Fibroblast of skin of back (primary cell): ENCODE measurements around the gene KIF3B. TPM values are rescaled to one million over a fixed set of nuclear protein-coding genes. Genes with fewer than 3 reads are reported as not detected.
A peak's percentile ranks its signal among the peaks of the same experiment; 100 is the strongest.
"Not testable (repeated sequence)": the region's sequence is repeated elsewhere in the genome, so short reads cannot be mapped to it uniquely, and the experiment has no call there.

Experiments
- DNase-seq: peaks from one replicate; pipeline ENCODE4 v3.0.0-alpha.2; 2013
- polyA plus RNA-seq, 2 experiments: library from polyadenylated mRNA; unstranded; fragments of 120-200 nt; gene quantifications; one replicate each; pipeline ENCODE4 v1.2.1, GENCODE V29; 2013; ENCODE audit not compliant: insufficient read length in 2 of 2

KIF3B gene
- polyA plus RNA-seq (2013, experiment 1 of 2; ENCODE audit: insufficient read length), result 24.9 TPM
- 25.4 TPM for polyA plus RNA-seq (2013, experiment 2 of 2; ENCODE audit: insufficient read length)

DNA sequence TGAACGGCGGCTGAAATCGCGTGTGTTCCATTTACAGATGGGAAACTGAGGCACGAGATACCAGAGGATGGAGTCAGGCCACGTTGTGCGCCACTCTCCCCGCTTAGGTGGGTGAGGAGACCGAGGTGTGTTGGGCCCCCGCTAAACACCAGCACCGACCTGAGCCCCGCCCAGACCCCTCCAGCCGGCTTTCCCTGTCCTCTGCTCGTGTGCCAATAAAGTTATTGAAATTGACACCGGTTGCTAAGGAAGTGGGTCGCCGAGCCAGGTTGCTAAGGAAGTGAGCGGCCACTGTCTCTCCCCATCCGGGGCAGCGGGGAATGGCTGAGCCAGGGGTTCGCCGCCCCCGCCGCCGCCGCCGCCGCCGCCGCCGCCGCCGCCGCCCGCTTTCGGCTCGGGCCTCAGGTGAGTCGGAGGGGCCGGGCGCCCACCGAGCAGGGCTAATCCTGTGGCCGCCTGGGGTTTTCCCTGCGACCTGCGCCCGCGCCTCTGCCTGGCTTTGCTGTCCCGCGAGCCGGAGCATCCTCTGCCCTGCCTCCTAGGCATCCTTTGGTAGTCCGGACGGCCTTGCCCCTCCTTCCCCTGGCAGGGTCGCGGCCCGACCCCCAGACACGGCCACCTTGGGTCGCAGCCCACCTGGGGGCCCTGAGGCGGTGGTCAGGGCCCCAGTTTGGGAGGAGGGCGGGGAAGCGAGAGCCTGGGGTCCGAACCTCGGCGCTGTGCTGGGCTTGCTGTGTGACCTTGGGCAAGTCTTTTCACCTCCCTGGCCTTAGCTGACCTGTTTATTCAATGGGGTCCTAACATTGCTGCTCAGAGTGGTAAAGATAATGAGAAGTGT is at the start of gene KIF3B:
KIF3B (plus strand) TSS at position 291 of the 838 bp plus-strand sequence. CDS start 32,127 bp downstream, outside the sequence.
- peak; percentile 91 for DNase-seq

- no peak for DNase-seq
These were observed 49.4 kb upstream of the KIF3B start for GRCh38 chr20:32227744-32228688.

DNA sequence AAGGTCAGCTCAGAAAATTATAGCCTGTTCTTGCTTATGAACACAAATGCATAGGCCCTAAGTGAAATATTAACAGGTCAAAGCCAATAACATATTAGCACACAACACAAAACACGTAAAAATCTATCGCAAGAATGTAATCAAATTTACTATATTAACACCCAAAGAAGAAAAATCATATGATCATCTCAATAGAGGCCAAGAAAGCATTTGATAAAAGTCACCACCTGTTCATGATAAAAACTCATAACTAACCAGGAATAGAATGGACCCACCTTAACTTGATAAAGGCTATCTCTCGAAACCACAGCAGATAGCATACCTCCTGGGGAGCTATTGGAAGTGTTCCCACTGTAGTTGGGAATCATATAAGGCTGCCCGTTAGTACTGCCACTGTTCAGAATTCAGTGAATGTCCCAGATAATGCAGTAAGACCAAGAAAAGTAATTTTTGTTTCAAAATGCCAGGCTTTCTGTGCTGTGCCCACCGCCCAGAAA is 48.2 kb upstream of the KIF3B start:
- no peak for DNase-seq

- no peak for DNase-seq
These were observed 46.7 kb upstream of the KIF3B start for GRCh38 chr20:32230707-32231106.

GRCh38 chr20:32231245-32231644 is 46.2 kb upstream of the KIF3B start:
- peak; percentile 27 for DNase-seq

DNA sequence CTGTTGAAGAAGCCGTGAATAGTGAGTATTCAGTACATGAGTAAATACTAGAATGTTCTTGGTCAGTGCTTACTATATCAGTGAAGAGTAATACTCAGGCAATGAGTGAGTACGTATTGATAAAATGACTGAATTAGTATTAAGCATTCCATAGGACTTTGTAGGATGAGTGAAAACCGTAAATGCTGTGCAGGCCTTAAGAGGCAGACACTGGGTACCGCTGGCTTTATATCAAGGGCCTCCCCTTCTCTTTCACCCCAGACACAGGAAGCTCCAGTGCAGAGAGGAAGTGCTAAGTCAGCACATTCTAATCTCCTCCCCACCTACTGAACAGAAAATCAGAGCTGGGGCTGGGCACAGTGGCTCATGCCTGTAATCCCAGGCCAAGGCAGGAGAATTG is 45.6 kb upstream of the KIF3B start:
- peak; percentile 33 for DNase-seq

GRCh38 chr20:32232326-32232886 is 45.0 kb upstream of the KIF3B start:
- no peak for DNase-seq

DNA sequence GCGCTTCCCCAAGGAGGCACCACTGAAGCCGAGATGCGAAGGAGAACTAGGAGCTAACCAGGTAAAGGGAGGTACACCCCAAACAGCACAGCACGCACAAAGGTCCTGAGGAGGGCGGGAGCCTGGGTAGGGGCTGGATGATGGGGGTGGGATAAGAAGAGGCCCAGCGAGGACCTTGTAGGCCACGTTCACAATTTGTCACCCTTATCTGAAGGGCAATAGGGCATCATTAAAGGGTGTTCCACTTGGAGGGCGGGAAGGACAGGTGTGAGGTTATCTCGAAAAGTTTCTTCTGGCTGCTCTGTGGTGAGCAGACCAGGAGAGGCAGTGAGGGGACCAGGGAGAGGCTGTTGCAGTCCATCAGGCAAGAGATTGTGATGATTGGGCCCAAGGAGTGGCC is 44.2 kb upstream of the KIF3B start:
- DNase-seq, result no peak

GRCh38 chr20:32234135-32234808 is 43.2 kb upstream of the KIF3B start:
- no peak for DNase-seq

DNA sequence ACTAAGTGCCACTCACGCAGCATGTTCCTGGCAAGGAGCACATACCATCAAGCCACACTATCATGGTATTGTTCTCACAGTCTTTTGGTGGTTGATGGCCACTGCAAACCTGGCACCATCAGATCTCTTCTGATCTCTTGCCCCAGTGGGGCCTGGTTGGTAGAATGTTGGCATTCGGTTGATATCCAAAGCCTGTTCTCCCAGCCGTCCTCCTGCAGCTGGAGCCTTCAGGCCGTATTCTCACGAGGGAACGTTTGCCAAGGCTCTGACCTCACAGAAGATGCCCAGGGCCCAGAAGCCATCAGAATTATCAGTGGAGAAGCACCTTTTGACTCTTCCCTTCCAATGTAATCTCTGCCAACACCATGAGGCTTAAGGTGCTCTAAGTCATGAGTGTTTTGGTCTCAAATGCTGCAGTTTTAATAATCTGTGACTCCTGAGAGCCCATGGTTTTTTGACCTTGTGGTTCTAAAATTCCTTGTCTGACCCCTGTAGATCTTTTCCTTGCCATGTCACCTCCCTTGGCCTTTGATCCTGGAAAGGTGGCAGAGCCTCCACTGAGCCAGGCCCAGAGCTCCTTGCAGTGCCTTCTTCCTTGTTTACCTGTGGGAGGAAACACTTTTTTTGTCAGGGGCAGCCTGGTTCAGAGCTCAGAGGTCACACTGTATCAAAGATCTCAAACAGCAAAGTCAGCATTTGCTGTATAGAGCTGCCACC is 42.0 kb upstream of the KIF3B start:
- DNase-seq, result no peak

DNA sequence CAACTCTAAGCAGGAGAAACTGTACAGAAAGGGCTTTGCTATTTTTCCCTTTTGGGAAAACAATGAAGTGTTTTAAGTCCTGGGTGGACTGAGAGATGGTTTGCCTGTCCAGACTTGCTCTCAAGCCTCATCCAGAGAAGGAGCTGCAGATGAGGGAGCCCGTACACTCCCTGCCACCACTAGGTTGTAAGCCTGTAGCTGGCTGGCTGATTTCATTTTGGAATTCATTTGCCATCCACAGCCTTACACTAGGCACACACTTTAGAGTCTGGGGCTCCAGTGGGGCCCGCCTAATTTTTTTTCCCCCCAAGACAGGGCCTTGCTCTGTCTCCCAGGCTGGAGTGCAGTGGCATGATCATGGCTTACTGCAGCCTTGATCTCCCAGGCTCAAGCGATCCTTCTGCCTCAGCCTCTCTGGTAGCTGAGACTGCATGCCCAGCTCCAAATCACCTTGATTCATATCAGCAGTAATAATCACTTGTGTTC is 41.4 kb upstream of the KIF3B start:
- no peak for DNase-seq

DNA sequence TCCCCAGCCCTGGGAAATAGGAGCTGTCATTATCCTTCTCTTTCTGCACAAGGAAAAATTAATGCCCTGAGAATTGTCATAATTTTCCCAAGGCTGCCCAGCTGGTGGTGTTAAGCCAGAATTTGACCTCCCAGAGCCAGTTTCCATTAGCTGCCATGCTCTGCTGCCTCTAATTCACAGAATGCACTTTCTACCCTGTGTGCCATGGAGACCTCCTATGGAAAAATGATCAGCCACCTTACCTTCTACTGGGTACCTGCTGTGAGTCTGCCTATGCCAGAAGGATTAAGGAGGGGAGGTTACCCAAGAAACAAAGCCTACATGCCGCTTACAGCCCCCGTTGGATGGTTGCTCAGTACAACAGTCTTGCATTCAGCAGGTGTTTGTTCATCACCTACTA is 40.6 kb upstream of the KIF3B start:
- DNase-seq, result no peak

DNA sequence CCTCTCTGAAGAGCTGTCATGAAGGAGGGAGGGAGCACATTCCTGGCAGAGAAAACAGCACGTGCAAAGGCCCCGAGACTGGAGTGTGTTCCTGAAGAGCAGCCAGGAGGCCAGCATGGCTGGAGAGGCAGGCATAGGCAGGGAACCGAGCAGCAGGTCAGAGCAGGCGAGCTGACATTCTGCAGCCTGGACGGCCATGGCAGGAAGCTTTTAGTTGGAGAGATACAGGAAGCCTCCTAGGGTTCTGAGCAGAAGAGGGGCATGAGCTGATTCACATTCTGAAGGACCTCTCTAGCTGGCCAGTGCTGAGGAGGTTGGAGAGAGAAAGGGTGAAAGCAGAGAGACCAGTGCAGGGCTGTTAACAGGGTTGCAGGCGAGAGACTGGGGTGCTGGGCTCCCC is 40.0 kb upstream of the KIF3B start:
- no peak for DNase-seq

DNA sequence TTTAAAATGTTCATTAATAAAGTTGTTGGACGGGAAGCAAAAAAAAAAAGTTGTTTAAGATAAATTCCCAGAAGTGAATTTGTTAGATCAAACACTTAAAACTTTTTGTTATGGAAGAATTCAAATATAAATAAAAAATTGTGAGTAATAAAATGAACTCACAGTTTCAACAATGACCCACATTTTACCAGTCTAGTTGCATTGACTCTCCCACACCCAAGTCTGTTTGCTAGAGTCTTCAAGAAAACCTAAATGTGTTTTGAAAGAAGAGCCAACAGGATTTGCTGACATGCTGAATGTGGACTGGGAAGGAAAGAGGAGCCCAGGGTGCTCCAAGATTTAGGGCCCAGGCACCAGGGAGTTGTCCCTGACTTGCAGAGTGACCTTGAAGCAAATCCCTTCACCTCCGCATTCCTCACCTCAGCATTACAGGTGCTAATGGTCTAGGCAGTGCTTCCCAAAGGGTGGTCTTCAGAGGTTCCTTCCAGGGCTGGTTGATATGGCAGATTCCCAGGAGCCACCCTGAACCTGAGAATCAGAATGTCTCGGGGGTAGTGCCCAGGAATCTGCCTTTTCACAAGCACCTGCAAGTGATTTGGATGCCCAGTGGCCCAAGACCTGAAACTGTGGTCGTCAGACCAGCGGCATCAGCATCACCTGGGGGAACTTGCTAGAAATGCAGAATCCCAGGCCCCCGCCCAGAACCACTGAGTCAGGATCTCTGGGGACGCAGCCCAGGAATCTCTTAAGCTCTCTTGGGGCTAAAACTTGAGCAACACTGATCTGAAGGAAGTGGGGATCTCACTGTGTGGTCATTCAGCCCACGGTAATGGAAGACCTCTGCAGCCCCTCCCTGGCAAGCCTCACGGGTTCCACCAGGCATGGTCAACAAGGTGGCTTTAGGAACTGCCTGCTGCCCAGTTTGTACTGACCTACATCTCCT is 38.7 kb upstream of the KIF3B start:
- no peak for DNase-seq

GRCh38 chr20:32240205-32240604 is 37.2 kb upstream of the KIF3B start:
- no peak for DNase-seq

DNA sequence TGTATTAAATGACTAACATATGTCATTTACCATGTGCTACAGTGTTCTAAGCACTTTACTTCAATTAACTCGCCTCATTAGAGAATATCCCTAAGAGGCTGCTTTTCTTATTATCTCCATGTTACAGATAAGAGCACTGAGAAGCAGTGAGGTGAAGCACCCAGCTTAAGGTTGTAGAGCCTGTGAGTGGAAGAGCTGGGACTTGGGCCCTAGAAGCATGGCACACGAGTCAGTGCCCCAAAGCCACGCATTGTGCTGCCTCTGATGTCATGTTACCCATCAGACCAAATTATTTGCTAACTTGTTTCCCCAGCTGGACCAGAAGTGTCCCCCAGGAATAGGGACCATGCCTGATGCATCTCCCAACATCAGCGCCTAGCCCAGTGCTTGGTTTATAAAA is 35.6 kb upstream of the KIF3B start:
- DNase-seq, result no peak

GRCh38 chr20:32244150-32244823 is 33.2 kb upstream of the KIF3B start:
- no peak for DNase-seq

DNA sequence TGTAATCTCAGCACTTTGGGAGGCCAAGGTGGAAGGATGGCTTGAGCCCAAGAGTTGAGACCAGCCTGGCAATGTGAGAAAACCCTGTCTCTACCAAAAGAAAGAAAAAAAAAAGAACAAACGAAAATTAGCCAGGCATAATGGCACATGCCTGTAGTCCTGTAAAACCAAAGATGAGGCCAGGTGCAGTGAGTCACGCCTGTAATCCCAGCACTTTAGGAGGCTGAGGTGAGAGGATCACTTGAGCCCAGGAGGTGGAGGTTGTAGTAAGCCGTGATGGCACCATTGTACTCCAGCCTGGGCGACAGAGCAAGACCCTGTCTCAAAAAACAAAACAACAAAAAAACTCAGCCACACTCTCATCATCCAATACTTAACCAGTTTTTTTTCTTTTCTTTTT is 32.5 kb upstream of the KIF3B start:
- no peak for DNase-seq

GRCh38 chr20:32246208-32246607 is 31.2 kb upstream of the KIF3B start:
- not testable (repeated sequence) for DNase-seq

- DNase-seq, result peak; percentile 20
These were observed 29.4 kb upstream of the KIF3B start for GRCh38 chr20:32248043-32248442.
